PFSK-1 (cell line): ENCODE measurements around the gene TNRC6B.

Experiments
- POLR2AphosphoS5 ChIP-seq: IDR thresholded peaks from 2 replicates; pipeline ENCODE4 v1.6.1; 2012; ENCODE audit warnings: low read depth, mild to moderate bottlenecking, control low read depth, low read length, moderate library complexity
- TF ChIP-seq, protein P1 (sequence below), 2 experiments: IDR thresholded peaks; 2 replicates each; pipeline versions ENCODE4 v1.6.1 to v1.8.0; 2011 to 2012; ENCODE audit warnings: low read depth in 2 of 2, low read length in 2 of 2, control low read depth in 1 of 2, inconsistent platforms in 1 of 2, mild to moderate bottlenecking in 1 of 2, moderate library complexity in 1 of 2; ENCODE audit not compliant: insufficient read depth in 1 of 2

DNA sequence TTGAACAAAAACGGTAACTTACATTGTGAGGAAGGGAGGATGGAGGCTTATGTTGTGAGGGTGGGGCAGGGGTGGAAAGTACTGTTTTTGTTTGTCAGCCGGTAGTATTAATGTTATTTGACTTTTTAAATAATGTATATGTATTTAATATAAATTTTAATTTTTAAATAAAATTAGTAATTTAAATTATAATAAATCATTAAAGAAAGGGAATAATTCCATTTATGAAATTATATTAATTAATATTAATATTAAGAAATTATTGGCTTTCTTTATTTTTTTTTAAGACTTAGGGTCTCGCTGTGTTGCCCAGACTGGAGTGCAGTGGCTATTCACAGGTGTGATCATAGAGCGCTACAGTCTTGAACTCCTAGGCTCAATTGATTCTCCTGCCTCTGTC, 24.0 kb upstream of the TNRC6B start:
- TF ChIP-seq POLR2AphosphoS5 = no peak
- TF ChIP-seq, protein P1, sequence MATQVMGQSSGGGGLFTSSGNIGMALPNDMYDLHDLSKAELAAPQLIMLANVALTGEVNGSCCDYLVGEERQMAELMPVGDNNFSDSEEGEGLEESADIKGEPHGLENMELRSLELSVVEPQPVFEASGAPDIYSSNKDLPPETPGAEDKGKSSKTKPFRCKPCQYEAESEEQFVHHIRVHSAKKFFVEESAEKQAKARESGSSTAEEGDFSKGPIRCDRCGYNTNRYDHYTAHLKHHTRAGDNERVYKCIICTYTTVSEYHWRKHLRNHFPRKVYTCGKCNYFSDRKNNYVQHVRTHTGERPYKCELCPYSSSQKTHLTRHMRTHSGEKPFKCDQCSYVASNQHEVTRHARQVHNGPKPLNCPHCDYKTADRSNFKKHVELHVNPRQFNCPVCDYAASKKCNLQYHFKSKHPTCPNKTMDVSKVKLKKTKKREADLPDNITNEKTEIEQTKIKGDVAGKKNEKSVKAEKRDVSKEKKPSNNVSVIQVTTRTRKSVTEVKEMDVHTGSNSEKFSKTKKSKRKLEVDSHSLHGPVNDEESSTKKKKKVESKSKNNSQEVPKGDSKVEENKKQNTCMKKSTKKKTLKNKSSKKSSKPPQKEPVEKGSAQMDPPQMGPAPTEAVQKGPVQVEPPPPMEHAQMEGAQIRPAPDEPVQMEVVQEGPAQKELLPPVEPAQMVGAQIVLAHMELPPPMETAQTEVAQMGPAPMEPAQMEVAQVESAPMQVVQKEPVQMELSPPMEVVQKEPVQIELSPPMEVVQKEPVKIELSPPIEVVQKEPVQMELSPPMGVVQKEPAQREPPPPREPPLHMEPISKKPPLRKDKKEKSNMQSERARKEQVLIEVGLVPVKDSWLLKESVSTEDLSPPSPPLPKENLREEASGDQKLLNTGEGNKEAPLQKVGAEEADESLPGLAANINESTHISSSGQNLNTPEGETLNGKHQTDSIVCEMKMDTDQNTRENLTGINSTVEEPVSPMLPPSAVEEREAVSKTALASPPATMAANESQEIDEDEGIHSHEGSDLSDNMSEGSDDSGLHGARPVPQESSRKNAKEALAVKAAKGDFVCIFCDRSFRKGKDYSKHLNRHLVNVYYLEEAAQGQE (IDR thresholded peaks at IDR 0.05; ENCODE audit: insufficient read depth in 1 of 2, low read depth in 2 of 2, low read length in 2 of 2) = no peak
